ENCODE data around the gene SCTR. TPM values are rescaled to one million over a fixed set of nuclear protein-coding genes. Genes with fewer than 3 reads are reported as not detected.

Gene SCTR
- total RNA-seq, 1 donor from 2014 or later, result 1.9 TPM

GRCh38 chr2:119474371-119475224, 49.7 kb downstream of the SCTR start:
- DNase-seq (ENCODE audit: low spot score), result no peak

GRCh38 chr2:119473621-119474370, 50.5 kb downstream of the SCTR start:
- DNase-seq (ENCODE audit: low spot score), result no peak

- no peak for DNase-seq (ENCODE audit: low spot score)
Measured at GRCh38 chr2:119472749-119473148, 51.5 kb downstream of the SCTR start.

GRCh38 chr2:119469661-119470297, 54.5 kb downstream of the SCTR start:
- no peak for DNase-seq (ENCODE audit: low spot score)

DNA sequence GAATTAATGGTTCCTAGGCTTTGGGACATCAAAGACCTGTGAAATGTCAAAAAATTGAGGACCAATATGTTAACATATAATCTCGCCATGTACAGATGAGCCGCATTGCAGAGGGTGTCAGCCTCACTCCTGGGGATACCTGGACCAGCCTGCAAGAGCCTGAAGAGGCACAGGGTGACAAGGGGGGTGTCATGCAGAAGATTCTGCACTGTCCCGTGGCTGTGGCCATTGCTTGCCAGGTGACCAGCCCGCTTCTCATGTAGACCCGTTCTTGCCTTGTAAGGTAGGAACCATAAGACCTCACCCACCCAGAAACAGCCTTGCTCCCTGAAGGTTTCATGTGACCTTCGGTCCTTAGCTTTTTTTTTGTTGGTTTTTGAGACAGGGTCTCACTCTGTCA, 55.2 kb downstream of the SCTR start:
- DNase-seq (ENCODE audit: low spot score), result no peak

GRCh38 chr2:119468154-119468955, 55.9 kb downstream of the SCTR start:
- DNase-seq (ENCODE audit: low spot score), result no peak

GRCh38 chr2:119466373-119466772, 57.9 kb downstream of the SCTR start:
- no peak for DNase-seq (ENCODE audit: low spot score)

GRCh38 chr2:119465687-119466086, 58.6 kb downstream of the SCTR start:
- no peak for DNase-seq (ENCODE audit: low spot score)

DNA sequence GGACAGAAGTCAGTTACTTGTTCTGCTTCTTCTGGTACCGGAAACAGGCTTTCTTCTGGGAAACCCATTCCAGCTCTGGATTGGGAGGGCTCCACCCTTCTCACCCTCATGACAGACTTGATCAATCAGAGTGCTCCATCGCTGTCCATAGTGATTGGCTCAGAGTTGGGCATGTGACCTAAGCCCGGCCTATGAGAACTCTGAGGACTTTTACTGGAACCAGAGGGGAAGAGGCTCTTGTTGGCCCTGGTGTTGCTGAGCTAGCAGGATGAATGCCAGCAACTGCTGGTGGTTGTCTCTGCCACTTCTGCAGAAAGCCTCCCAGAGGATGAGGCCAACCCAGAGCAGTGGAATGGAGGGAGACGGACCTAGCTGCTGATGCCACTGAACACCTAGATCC, 59.3 kb downstream of the SCTR start:
- peak; percentile 20 for DNase-seq (ENCODE audit: low spot score)

DNA sequence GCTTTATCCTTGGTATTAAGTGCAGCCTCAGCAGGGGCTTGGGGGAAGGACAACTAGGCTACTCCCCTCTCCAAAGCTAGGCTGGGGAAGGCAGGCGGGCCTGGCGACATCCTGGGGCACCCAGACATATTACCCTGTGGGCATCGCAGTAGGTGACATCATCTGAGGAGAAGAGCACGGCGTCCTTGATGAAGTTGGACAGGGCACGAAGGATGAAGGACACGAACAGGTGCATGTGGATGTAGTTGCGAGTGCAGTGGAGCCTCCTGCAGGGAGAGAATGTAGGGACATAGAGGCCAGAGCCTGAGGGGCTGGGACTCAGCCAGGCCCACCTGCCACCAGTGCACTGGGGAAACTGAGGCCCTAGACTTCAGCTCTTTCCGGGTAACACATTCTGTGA, 60.3 kb downstream of the SCTR start:
- no peak for DNase-seq (ENCODE audit: low spot score)

GRCh38 chr2:119463136-119463535, 61.1 kb downstream of the SCTR start:
- DNase-seq (ENCODE audit: low spot score), result no peak

- no peak for DNase-seq (ENCODE audit: low spot score)
Measured at GRCh38 chr2:119462574-119462973, 61.7 kb downstream of the SCTR start.

GRCh38 chr2:119461811-119462210, 62.5 kb downstream of the SCTR start:
- no peak for DNase-seq (ENCODE audit: low spot score)

DNA sequence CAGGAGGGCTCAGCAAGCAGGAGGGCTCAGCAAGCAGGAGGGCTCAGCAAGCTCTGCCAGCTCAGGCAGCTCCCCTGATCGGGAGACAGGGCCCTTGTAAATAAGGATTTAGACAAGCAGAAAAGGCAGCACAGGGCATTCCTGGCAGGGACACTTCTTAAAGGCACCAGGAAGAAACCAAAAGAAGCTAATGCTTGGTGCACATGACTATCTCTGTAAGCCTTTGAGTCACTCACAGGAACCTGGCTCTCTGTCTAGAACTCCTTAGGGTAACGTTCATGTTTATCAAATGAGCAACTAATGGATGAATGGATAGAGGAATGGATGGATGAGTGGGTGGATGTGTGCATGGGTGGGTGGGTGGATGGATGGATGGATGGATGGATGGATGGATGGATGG, 64.2 kb downstream of the SCTR start:
- DNase-seq (ENCODE audit: low spot score), result no peak

DNA sequence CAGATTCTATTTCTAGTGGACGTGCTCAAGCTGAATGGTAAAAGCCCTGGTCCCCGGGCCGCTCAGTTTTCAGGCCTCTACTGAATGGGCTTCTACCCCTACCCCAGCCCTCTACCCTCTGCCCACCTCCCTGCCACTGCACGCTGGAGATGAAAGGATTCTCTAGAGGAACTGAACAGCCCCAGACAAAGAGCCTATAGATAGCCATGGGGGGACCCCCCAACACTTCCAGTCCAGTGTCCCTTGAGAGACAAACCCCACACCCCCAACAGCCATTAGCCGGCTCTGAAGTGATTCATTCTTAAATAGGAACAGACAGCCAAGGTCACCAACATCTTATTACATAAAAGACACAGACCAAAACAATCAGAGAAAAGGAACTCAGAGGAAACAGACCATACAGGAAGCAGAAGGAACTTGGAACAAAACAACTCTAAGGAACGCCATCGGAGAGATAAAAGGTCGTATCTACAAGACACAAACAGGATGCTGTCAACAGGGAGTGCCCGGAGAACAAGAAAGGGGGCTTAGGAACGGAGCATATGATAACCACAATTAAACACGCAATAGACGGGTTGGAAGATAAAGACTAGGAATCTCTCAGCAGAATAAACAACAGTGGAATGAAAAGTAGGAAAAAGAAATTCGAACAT, 69.1 kb downstream of the SCTR start:
- DNase-seq (ENCODE audit: low spot score), result no peak

DNA sequence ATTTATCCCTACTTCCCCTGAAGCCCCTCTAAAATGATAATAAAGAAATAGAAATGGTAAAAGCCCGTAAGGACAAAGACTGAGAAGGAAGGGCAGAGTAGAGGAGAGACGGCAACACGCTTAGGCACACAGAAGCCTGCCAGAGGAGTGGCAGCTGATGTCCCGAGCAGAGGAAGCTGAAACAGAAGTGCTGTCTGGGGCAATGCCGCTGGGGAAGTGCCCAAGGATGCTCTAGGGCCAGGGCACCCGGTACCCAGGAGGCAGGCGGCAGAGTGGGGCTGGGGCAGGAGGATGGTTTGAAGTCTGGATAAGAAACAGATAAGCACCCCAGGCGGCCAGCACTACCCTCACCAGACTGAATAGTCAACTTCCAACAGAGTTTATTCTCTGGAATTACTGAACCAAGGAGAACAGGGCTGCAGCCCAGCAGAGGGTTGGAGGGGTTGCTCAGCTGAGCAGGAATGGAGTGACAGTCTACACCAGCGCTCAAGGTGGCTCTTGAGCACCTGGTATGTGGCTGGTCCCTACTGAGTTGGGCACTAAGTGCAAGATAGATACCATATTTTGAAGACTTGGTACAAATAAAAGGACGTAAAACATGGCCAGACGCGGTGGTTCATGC, 70.2 kb downstream of the SCTR start:
- no peak for DNase-seq (ENCODE audit: low spot score)

DNA sequence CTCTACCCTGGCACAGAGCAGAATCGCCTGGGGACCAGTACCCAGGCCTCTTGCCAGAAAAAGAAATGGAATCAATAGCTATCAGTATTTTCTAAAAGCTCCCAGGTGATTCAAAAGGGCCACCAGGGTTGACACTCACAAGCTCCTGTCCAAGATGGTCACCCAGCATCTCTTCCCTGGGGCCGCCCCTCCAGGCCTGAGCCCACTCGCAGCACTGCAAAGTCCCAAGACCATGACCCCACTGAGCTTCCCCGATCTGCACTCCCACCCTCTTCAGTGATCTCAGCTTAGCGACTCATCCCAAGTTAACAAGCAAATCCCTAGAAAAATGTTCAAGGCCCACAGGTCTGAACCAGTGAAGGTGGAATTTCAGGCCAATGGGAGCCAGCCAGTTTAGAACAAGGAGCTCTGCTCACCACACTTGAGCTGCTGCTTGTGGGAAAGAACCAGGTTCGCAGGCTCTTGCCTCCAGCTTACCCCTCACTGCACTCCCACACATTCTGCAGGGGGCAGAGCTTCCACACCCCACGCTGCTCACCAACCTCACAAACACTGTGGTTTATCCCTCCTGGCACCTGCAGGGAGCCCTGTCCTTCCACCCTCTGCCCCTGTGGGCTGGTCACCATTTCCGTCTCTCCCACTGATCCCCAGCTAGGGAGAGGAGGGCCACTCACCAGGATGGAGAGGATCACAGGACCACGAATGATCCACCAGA, 72.8 kb downstream of the SCTR start:
- no peak for DNase-seq (ENCODE audit: low spot score)

DNA sequence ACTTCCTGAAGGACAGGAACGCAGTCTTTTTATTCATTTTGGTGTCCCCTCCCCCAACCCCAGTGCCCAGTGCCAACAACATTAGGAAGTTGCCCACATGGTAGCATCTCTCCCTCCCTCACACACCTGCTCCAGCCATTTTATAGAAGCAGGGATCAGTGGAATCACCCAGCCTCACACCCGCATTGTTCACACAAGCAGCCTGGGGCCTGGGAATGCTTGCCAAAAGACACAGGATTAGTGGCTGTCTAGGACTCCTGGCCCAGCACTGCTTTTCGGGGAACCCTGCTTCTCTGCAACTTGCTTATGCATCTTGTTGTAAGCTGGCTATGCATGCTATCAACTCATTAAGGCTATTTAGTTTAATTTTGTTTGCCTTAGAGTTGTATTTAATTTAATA, 74.8 kb downstream of the SCTR start:
- no peak for DNase-seq (ENCODE audit: low spot score)

- DNase-seq (ENCODE audit: low spot score), result no peak
Measured at GRCh38 chr2:119448427-119449141, 75.7 kb downstream of the SCTR start.
